GM23248 (cell line): ENCODE results near the gene WDR82. TPM values are rescaled to one million over a fixed set of nuclear protein-coding genes. Genes with fewer than 3 reads are reported as not detected.

Experiments used
- DNase-seq: peaks from one replicate; pipeline ENCODE4 v3.0.0-alpha.2; 2015
- H2AFZ ChIP-seq: fragments of 200-600 bp; sonication (generic); 2 replicates; pipeline ENCODE4 v1.6.1; 2016; ENCODE audit warnings: antibody characterized with exemption
- H3F3A ChIP-seq: fragments of 200-600 bp; sonication (generic); 2 replicates; pipeline ENCODE4 v1.6.1; 2016; ENCODE audit warnings: mild to moderate bottlenecking, antibody characterized with exemption, mixed run types; ENCODE audit not compliant: insufficient read depth
- H3K27ac ChIP-seq: fragments of 200-600 bp; sonication (generic); 2 replicates; pipeline ENCODE4 v1.5.1; 2016; ENCODE audit warnings: mild to moderate bottlenecking
- H3K27me3 ChIP-seq: fragments of 200-600 bp; sonication (generic); replicated peaks from 2 replicates; pipeline ENCODE4 v1.6.1; 2016; ENCODE audit warnings: mild to moderate bottlenecking; ENCODE audit not compliant: insufficient read depth
- H3K36me3 ChIP-seq: fragments of 200-600 bp; sonication (generic); 2 replicates; pipeline ENCODE4 v1.6.1; 2016; ENCODE audit warnings: low read depth, mild to moderate bottlenecking
- H3K4me1 ChIP-seq: fragments of 200-600 bp; sonication (generic); 2 replicates; pipeline ENCODE4 v1.6.1; 2016; ENCODE audit warnings: mild to moderate bottlenecking; ENCODE audit not compliant: insufficient read depth
- H3K4me2 ChIP-seq: fragments of 200-600 bp; sonication (generic); one replicate; pipeline ENCODE4 v1.6.1; 2016; ENCODE audit warnings: mild to moderate bottlenecking; ENCODE audit not compliant: unreplicated experiment
- H3K4me3 ChIP-seq: fragments of 200-600 bp; sonication (generic); 2 replicates; pipeline ENCODE4 v1.5.1; 2016; ENCODE audit warnings: mild to moderate bottlenecking
- H3K79me2 ChIP-seq: fragments of 200-600 bp; sonication (generic); 2 replicates; pipeline ENCODE4 v1.6.1; 2016; ENCODE audit warnings: mild to moderate bottlenecking; ENCODE audit not compliant: insufficient read depth
- H3K9ac ChIP-seq: fragments of 200-600 bp; sonication (generic); 2 replicates; pipeline ENCODE4 v1.6.1; 2016; ENCODE audit warnings: mild to moderate bottlenecking
- H3K9me2 ChIP-seq: fragments of 200-600 bp; sonication (generic); 2 replicates; pipeline ENCODE4 v1.6.1; 2016; ENCODE audit warnings: mixed run types, mild to moderate bottlenecking, moderate library complexity; ENCODE audit not compliant: insufficient read depth
- H3K9me3 ChIP-seq: fragments of 200-600 bp; sonication (generic); one replicate; pipeline ENCODE4 v1.6.1; 2017; ENCODE audit warnings: low read depth
- H4K20me1 ChIP-seq: fragments of 200-600 bp; sonication (generic); 2 replicates; pipeline ENCODE4 v1.6.0; 2016; ENCODE audit not compliant: insufficient read depth
- EZH2 ChIP-seq: fragments of 200-600 bp; sonication (generic); IDR thresholded peaks from 2 replicates; pipeline ENCODE4 v1.6.1; 2018; ENCODE audit warnings: antibody characterized with exemption, mild to moderate bottlenecking; ENCODE audit not compliant: insufficient read depth, poor library complexity, severe bottlenecking
- EZH2phosphoT487 ChIP-seq: fragments of 200-600 bp; sonication (generic); IDR thresholded peaks from 2 replicates; pipeline ENCODE4 v1.6.1; 2018; ENCODE audit warnings: antibody characterized with exemption, moderate library complexity, mild to moderate bottlenecking, low read depth; ENCODE audit not compliant: insufficient read depth
- WGBS, 2 experiments: methylation state at CpG; one replicate each; pipeline ENCODE4 v1.1.6; 2015 to 2017; ENCODE audit warnings: low lambda C conversion rate in 2 of 2, low coverage in 1 of 2; ENCODE audit errors: missing lambda C conversion rate in 2 of 2; 5-methylcytosine and 5-hydroxymethylcytosine counted together
- in situ Hi-C: fragments of 300-500 bp; cut with MboI; formaldehyde crosslinking; loops from 2 replicates; pipeline ENCODE4 v1.15.0; 2020
- polyA plus RNA-seq: library from polyadenylated mRNA; unstranded; fragments of >200 nt; fragmentation: Nextera tagmentation; extraction: Ambion mirVana; gene quantifications from 2 replicates; pipeline ENCODE4 v1.2.1, GENCODE V29; 2016
- total RNA-seq: library from RNA; depleted of rRNA; stranded (reverse); fragments of >200 nt; shearing (Covaris generic); gene quantifications from 2 replicates; pipeline ENCODE4 v1.2.3, GENCODE V29; 2014

WDR82 gene
- total and polyA plus RNA-seq, 2 experiments from 2014 or later: 16.1 to 56.1 TPM

DNA sequence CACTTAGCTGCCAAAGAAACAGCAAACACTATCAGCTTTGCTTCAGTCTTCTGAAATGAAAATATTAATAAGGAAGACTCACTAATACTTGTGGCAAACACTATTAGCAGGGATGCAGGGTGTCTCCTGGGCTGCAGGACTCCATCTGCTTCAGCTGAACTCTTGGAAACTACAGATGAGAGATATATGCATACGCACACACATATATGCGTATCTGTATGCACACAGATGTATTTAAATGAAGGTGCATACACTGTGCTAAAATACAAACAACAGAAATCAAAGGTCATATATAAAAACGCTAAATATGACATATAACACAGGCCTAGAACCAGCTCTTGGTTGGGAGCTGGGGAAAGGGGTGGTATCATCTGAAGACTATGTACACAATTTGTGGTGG, 22.3 kb downstream of the WDR82 start:
- Histone ChIP-seq H3K79me2 (peaks cover 88% of the 10 kb centered on the region), H3K36me3 (peaks cover 71% of the 10 kb centered on the region), H3K27ac (no peak overlapping the region), H3K9me3 (no peaks in the 10 kb centered on the region), H3K9ac (no peak overlapping the region), H4K20me1 (no peaks in the 10 kb centered on the region; the same call in 1 of the 2 replicates), H2AFZ (no peak overlapping the region), H3K27me3 (no peaks in the 10 kb centered on the region), H3F3A (peaks cover 69% of the 10 kb centered on the region), H3K4me2 (no peak overlapping the region), H3K4me1 (peaks cover 18% of the 10 kb centered on the region), H3K9me2 (no peaks in the 10 kb centered on the region), H3K4me3 (no peak overlapping the region)
- TF ChIP-seq EZH2 (no peak), EZH2phosphoT487 (no peak)
- in situ Hi-C loops: no loop called here
- 95 to 99% methylated on average over 3 of the region's 3 CpGs for WGBS, 2 experiments
- no peak for DNase-seq

DNA sequence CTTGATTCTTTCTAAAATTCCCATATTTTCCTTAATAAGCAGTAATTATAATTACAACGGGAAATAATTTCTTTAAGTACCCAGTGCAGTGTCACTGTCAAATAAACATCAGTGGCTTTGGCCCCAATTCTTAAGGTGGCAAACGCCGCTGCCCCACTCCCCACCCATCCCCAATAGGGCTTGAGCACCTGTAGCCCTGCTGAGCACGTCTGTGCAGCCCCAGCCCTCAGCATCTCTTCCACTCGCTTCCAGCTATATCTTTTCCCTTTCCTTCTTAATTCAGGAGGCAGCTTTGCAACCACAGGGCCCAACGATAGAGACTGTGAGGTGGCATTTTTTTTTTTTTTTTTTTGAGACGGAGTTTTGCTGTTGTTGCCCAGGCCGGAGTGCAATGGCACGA, 23.8 kb downstream of the WDR82 start:
- Histone ChIP-seq H4K20me1 (no peaks in the 10 kb centered on the region), H3K27ac (no peak overlapping the region), H3K27me3 (no peaks in the 10 kb centered on the region), H3K79me2 (peaks cover 72% of the 10 kb centered on the region), H3K9me3 (no peaks in the 10 kb centered on the region), H3K4me1 (peaks cover 18% of the 10 kb centered on the region), H3K36me3 (peaks cover 56% of the 10 kb centered on the region), H2AFZ (no peak overlapping the region), H3K9ac (no peak overlapping the region), H3K9me2 (no peaks in the 10 kb centered on the region), H3K4me2 (no peak overlapping the region), H3K4me3 (no peak overlapping the region), H3F3A (peaks cover 66% of the 10 kb centered on the region)
- TF ChIP-seq EZH2phosphoT487 (no peak), EZH2 (no peak)
- 58 to 59% methylated on average over 9 of the region's 9 CpGs for WGBS, 2 experiments
- in situ Hi-C loops: no loop called here
- DNase-seq: no peak

GRCh38 chr3:52253314-52254304, 24.8 kb downstream of the WDR82 start:
- Histone ChIP-seq H3K27me3 (no peaks in the 10 kb centered on the region), H3K79me2 (peaks cover 63% of the 10 kb centered on the region), H4K20me1 (no peaks in the 10 kb centered on the region), H2AFZ (no peak overlapping the region), H3K36me3 (peaks cover 46% of the 10 kb centered on the region), H3K4me2 (no peak overlapping the region), H3K27ac (peak overlapping the region; percentile 27; the same call in 1 of the 2 replicates), H3K9me2 (no peaks in the 10 kb centered on the region), H3F3A (peaks cover 56% of the 10 kb centered on the region), H3K9me3 (no peaks in the 10 kb centered on the region), H3K4me3 (no peak overlapping the region), H3K4me1 (peaks cover 10% of the 10 kb centered on the region), H3K9ac (0 out of 2 replicates have a peak overlapping the region, but pooled peaks have one; percentile 21)
- TF ChIP-seq EZH2 (no peak), EZH2phosphoT487 (no peak)
- in situ Hi-C loops: no loop called here
- WGBS, 2 experiments: 82 to 84% methylated on average over 12 of the region's 12 CpGs
- DNase-seq: peak; percentile 53

- Histone ChIP-seq H2AFZ (no peak overlapping the region), H3K4me1 (peaks cover 10% of the 10 kb centered on the region), H3K4me2 (no peak overlapping the region), H3F3A (peaks cover 32% of the 10 kb centered on the region; the same call in 1 of the 2 replicates), H3K9me3 (no peaks in the 10 kb centered on the region), H3K36me3 (peaks cover 12% of the 10 kb centered on the region), H3K27me3 (no peaks in the 10 kb centered on the region), H3K79me2 (peaks cover 28% of the 10 kb centered on the region), H4K20me1 (no peaks in the 10 kb centered on the region), H3K9ac (no peak overlapping the region), H3K4me3 (no peak overlapping the region), H3K27ac (no peak overlapping the region), H3K9me2 (no peaks in the 10 kb centered on the region)
- in situ Hi-C loops: no loop called here
- no peak for DNase-seq
- WGBS, 2 experiments: 95 to 100% methylated on average over 1 of the region's 1 CpG
- TF ChIP-seq EZH2phosphoT487: no peak
- TF ChIP-seq EZH2: no peak
Observed at GRCh38 chr3:52250122-52250521, 28.3 kb downstream of the WDR82 start.
